Spleen (tissue), 7 donors: ENCODE results near the gene TTLL3.

Experiments
- POLR2A ChIP-seq, 3 donors: fragments of 450-650 bp; IDR thresholded peaks; one replicate each; pipeline ENCODE4 v1.5.1; 2017; ENCODE audit warnings: antibody characterized with exemption in 3 of 3, mild to moderate bottlenecking in 1 of 3
- POLR2AphosphoS5 ChIP-seq, 3 donors: sonication (generic); formaldehyde crosslinking; IDR thresholded peaks; one replicate each; pipeline ENCODE4 v1.5.1; 2017; ENCODE audit warnings: antibody characterized with exemption in 3 of 3
- TF ChIP-seq, protein P1 (sequence below), 11 experiments: fragments of 200-600 bp in 7 of 11; fragments of 450-650 bp in 4 of 11; sonication (generic) in 4 of 11; IDR thresholded peaks in 8 of 11; conservative IDR thresholded peaks in 3 of 11; 1 replicate in 7 of 11; 2 replicates in 4 of 11; pipeline versions ENCODE4 v1.4.0 to v1.8.0; 2016 to 2021; ENCODE audit warnings: antibody characterized with exemption in 11 of 11, inconsistent platforms in 4 of 11, mild to moderate bottlenecking in 1 of 11
- donor health status: DM: no; HTN: no; CAD: no; lungs with moderate emphysema.
- donor health status: DM: no; HTN: no; CAD: no.
- donor health status: DM: no; HTN: no; CAD: no.

- TF ChIP-seq, protein P1, sequence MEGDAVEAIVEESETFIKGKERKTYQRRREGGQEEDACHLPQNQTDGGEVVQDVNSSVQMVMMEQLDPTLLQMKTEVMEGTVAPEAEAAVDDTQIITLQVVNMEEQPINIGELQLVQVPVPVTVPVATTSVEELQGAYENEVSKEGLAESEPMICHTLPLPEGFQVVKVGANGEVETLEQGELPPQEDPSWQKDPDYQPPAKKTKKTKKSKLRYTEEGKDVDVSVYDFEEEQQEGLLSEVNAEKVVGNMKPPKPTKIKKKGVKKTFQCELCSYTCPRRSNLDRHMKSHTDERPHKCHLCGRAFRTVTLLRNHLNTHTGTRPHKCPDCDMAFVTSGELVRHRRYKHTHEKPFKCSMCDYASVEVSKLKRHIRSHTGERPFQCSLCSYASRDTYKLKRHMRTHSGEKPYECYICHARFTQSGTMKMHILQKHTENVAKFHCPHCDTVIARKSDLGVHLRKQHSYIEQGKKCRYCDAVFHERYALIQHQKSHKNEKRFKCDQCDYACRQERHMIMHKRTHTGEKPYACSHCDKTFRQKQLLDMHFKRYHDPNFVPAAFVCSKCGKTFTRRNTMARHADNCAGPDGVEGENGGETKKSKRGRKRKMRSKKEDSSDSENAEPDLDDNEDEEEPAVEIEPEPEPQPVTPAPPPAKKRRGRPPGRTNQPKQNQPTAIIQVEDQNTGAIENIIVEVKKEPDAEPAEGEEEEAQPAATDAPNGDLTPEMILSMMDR (IDR thresholded peaks at IDR 0.05 in 8 of 11, conservative IDR thresholded peaks at IDR 0.05 in 3 of 11), result no peak
- no peak for TF ChIP-seq POLR2AphosphoS5 (IDR thresholded peaks at IDR 0.05)
- no peak for TF ChIP-seq POLR2A (IDR thresholded peaks at IDR 0.05)
These were observed 31.7 kb upstream of the TTLL3 start for GRCh38 chr3:9778143-9779074.
